GM21526 (cell line): Measurements from ENCODE around the gene FBXO46.

Experiments
- ATAC-seq: cut with Tn5 transposase; IDR thresholded peaks from one replicate; pipeline ENCODE4 v1.9.1; 2021; ENCODE audit warnings: moderate library complexity; ENCODE audit not compliant: unreplicated experiment, low FRiP score

The FBXO46 gene, protein sequence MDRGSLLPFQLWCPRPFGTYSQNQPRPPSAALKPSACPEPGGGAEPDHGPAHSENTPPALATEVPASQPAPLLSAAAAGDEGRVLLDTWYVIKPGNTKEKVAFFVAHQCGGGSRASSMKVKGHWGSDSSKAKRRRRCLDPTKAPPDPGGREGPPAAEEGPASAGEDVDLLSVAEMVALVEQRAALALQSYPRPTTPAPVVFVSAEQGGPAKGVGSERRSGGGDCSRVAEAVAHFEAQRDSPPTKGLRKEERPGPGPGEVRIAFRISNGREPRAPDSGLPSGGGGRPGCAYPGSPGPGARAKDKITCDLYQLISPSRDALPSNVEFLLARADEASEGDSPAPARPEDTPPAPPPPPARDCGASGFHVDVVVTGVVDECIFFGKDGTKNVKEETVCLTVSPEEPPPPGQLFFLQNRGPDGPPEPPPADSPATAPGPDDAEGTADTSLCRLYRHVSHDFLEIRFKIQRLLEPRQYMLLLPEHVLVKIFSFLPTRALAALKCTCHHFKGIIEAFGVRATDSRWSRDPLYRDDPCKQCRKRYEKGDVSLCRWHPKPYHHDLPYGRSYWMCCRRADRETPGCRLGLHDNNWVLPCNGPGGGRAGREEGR

GRCh38 chr19:45730368-45731288 lies at the start of gene FBXO46:
FBXO46 (minus strand) TSS chr19:45730896; CDS start chr19:45713495, 17,401 bp downstream.
- peak; percentile 67 for ATAC-seq

DNA sequence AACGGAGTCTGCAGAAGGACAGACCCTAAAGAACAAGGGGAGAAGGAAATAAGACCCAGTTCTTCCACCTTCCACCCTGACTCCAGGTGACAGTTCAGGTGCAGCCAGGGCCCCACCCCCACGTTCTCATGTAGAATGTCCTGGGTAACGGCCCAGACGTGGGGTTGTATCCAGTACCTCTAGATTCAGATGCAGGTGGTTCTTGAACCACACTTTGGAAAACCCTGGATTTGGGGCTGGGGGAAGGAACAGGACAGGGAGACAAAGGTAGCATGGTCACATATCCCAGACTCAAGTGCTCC lies 49.4 kb upstream of the FBXO46 start:
- ATAC-seq: no peak

DNA sequence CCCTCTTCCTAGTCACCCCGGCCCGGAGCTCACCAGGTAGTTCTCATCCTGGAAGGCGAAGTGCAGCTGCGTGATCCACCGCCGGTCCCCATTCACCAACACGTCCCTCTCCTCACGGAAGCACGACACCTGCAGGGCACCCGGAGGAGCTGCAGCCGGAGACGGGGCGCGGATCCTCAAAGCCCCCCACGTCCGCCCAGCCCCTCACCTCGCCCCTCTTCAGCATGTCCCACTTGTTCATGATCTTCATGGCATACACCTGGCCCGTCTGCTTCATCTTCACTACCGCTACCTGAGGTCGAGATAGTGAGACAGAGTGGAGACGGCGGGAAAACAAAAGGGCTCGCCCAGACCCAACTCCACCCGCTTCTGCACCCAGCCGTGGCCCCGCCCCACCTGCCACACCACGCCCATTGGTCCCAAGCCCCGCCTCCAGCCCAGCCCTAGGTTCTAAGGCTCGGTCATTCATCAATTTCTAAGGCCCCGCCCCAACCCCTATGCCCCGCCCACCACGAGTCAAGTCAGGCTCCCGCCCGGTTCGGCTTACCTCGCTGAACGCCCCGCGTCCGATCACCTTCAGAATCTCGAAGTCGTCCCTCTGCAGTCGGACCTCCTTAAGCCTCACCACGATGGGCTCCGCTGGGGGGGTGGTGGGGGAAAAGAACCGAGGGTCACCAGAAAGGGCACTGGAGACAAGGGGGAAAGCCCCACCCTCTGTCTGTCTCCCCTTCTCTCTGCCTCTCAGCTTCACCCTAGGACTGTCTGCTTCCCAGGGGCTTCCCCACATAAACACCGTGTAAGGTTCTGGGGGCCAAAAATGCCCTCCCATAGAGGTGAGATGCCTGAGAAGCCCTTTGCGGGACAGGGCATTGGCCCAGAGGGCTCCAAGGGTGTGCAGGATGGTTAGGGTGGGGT lies 48.8 kb upstream of the FBXO46 start:
- peak; percentile 53 for ATAC-seq

GRCh38 chr19:45778010-45778661 lies 47.4 kb upstream of the FBXO46 start:
- no peak for ATAC-seq

GRCh38 chr19:45777395-45777961 lies 46.8 kb upstream of the FBXO46 start:
- ATAC-seq: no peak

DNA sequence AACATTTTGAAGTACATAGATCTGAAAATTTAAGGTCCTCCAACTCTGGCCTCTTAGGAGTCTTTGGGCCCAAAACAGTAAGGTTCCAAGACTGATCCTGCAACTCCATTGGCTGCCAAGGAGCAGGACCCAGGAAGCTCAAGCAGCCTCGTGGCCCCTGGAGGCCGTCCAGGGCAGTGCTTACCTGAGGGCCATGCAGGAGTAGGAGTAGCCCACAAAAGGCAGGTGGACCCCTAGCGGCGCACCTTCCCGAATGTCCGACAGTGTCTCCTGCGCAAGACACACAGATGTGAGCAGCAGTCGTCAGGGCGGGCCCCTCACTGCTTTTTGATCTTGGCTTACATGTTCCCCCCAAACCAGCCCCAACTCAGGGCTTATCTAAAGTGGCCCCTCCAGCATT lies 44.1 kb upstream of the FBXO46 start:
- ATAC-seq: no peak

- ATAC-seq: no peak
Observed at GRCh38 chr19:45773384-45773783, 42.7 kb upstream of the FBXO46 start.

- no peak for ATAC-seq
Observed at GRCh38 chr19:45772912-45773311, 42.2 kb upstream of the FBXO46 start.

DNA sequence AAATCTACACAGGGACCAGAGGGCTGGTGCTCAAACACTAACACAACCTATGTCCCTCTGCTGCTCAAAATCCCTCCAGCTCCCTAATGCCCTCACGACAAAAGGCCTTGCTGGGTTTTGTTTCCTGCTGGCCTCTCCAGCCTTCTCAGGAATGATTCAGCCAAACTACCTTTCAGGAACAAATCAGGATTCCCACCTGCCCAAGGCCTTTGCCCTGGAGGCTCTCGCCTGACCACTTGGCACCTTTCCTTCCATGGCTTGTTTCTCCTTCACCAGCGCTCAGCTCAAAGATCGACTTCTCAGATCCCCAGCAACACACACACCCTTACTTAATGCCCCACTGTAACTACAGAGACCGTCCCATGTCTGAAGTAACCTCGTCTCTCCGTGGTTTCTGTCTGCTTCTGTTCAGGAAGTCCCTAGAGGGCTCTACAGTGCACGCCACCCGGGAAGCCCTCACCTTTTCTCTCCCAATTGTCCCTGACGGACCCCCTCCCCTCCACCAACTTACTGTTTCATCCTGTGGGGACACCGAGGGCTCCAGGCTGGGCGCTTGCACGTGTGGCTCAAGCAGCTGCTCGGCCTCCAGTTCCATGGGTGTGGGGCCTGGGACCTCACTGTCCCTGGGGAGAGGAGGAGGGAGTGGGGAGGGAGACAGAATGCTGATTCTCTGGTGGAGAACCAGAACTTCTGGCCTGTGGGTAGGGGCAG lies 41.6 kb upstream of the FBXO46 start:
- ATAC-seq: no peak

DNA sequence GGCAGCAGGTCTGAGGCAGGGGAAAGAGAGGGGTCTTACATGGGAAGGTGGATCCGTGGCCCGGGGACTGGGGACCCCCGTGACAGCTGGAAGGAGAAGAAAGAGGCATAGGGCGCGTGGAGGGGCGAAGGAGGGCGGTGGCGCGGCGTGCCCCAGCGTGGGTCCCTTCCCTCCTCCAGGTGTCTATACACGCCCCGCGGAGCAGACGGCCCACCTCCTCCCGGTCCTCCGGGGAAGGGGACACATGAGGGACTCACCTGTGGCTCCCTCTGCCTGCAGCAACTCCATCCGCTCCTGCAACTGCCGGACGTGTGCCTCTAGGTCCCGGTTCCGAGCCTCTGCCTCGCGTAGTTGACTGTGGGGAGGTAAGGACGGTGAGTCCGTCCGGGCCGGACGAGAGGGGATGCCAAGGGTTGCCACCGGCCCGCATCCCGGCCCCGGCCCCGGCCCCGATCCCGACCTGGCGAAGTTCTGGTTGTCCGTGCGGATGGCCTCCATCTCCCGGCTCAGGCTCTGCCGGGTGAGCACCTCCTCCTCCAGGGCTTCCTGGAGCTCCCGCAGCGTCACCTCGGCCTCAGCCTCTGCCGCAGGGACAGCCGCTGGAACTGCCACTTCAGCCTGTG lies 40.7 kb upstream of the FBXO46 start:
- no peak for ATAC-seq

GRCh38 chr19:45770192-45771101 lies 39.8 kb upstream of the FBXO46 start:
- ATAC-seq: peak; percentile 42

GRCh38 chr19:45769821-45770191 lies 39.1 kb upstream of the FBXO46 start:
- no peak for ATAC-seq

- ATAC-seq: peak; percentile 64
Observed at GRCh38 chr19:45768984-45769782, 38.5 kb upstream of the FBXO46 start, which contains the start of gene SIX5. SIX5 (minus strand) TSS chr19:45769252; CDS start chr19:45768844, 408 bp downstream.

DNA sequence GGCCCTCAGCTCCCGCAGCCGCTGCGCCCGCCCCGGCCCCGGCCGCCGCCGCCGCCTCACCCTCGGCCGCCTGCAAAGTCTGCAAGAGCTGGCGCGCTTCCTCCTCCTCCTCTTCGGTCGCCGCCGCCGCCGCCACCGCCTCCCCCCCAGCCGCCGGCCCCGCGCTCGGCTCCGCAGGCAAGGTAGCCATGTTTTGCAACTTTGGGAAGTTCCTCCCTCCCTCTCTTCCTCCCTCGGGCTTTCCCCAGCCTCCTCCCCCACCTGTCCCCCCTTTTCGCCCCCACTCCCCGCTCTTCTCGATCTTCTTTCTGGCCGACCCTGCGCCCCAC lies 37.9 kb upstream of the FBXO46 start:
- ATAC-seq: no peak

DNA sequence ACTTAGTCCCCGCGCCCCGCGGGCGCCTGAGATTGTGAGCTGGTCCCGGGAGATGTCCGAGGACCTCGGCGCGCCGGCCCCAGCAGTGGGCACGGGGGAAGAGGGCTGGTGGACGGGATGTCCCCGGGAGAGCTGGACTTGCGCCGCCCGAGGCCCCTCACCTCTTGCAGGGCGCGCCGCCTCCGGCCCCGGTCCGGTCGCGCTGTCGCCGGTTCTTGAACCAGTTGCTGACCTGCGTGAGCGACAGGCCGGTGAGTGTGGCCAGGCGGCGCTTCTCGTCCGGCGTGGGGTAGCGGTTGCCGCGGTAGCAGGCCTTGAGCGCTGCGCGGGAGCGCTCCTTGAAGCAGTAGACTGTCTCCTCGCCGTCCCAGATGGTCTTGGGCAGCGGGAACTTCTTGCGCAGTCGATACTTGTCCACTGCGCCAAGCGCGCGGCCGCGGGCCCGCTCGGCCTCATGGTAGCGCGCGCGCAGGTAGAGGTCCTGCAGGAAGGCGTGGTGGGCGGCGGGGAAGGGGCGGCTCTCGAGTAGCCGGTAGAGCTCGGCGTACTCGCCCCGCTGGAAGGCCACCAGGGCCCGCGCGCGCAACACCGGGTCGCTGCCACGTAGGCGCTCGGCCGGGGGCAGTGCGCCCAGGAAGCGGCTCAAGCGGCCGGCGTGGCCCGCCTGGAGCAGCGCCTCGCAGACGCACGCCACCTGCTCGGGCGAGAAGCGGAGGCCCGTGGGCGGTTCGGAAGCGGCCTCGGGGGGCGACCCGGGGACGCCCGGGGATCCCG lies 37.4 kb upstream of the FBXO46 start:
- ATAC-seq: no peak

DNA sequence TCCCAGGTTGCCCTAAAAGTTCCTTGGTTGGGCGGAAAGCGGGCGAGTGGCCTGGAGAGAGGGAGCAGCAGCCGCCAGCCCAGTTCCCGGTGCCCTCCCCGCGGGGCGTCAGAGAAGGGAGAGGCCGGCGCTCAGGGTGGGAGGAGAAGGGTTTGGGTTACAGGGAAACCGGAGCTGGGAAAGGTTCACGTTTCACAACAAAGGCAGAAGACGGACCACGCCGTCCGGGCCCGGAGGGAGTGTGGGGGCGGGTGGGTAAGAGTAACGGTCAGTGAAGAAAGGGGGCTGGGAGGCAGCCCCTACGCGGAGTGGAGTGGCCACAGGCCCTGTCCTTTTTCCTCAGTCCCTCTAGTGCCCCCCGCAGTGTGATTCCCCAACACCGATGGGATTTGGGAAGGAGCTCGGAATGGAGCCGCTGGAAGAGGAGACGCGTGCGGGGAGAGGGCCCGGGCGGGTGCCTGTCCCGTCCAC lies 36.7 kb upstream of the FBXO46 start:
- no peak for ATAC-seq
